GM12801 (cell line): ENCODE data around the gene MFF.

Experiments used
- CTCF ChIP-seq: IDR thresholded peaks from one replicate; pipeline ENCODE4 v1.5.1; 2011; ENCODE audit warnings: control low read depth; ENCODE audit not compliant: insufficient read length; ENCODE audit errors: extremely low read depth

MFF gene

GRCh38 chr2:227335713-227336112, 10.7 kb downstream of the MFF start:
- TF ChIP-seq CTCF, result no peak

GRCh38 chr2:227337442-227337841, 12.4 kb downstream of the MFF start:
- TF ChIP-seq CTCF, result no peak

GRCh38 chr2:227339098-227339599, 14.1 kb downstream of the MFF start:
- no peak for TF ChIP-seq CTCF

- TF ChIP-seq CTCF, result no peak
These were observed 15.1 kb downstream of the MFF start for GRCh38 chr2:227340106-227340505.

GRCh38 chr2:227341553-227341952, 16.5 kb downstream of the MFF start:
- no peak for TF ChIP-seq CTCF

- no peak for TF ChIP-seq CTCF
These were observed 19.2 kb downstream of the MFF start for GRCh38 chr2:227344231-227344630.

GRCh38 chr2:227347117-227347516, 22.1 kb downstream of the MFF start:
- TF ChIP-seq CTCF, result no peak

- no peak for TF ChIP-seq CTCF
These were observed 23.3 kb downstream of the MFF start for GRCh38 chr2:227348324-227348723.
